H1 (cell line): ENCODE results near the gene ZNF304. TPM values are rescaled to one million over a fixed set of nuclear protein-coding genes. Genes with fewer than 3 reads are reported as not detected.

ENCODE experiments used
- ASH2L ChIP-seq: fragments of 200-600, 300-600 bp; sonication (generic); IDR thresholded peaks from one replicate; pipeline ENCODE4 v1.7.1; 2017; ENCODE audit warnings: low read length
- CEBPB ChIP-seq: IDR thresholded peaks from 2 replicates; pipeline ENCODE4 v1.6.1; 2012; ENCODE audit warnings: low read depth, low read length
- HDAC6 ChIP-seq: IDR thresholded peaks from one replicate; pipeline ENCODE4 v1.7.1; 2012; ENCODE audit warnings: low read depth, mild to moderate bottlenecking, inconsistent platforms, low read length, moderate library complexity
- MAX ChIP-seq: IDR thresholded peaks from 2 replicates; pipeline ENCODE4 v1.6.1; 2012; ENCODE audit warnings: inconsistent platforms
- polyA plus RNA-seq, 7 experiments: library from polyadenylated mRNA; depleted of rRNA in 3 of 7; stranded (reverse) in 5 of 7; unstranded in 2 of 7; fragments of >200 nt in 5 of 7; fragments of 200-250 nt in 2 of 7; gene quantifications; 1 replicate in 5 of 7; 2 replicates in 1 of 7; 4 replicates in 1 of 7; pipeline versions ENCODE4 v1.2.1 to v1.2.3, GENCODE V29; 2011 to 2013; ENCODE audit warnings: missing spikeins in 2 of 7, mixed read lengths in 2 of 7
- total RNA-seq: library from RNA; stranded (reverse); fragmentation: NEBNext Ultra II Directional; extraction: Animal tissue kit (Norgen Biotek cat#: 25700); gene quantifications from 2 replicates; pipeline ENCODE4 v1.2.1, GENCODE V29; 2021

The ZNF304 gene
- total and polyA plus RNA-seq, 2 of the 8 experiments (the other 6 are each of a cell fraction or from before 2014, with no cell fraction given): 4.3 to 10.5 TPM

GRCh38 chr19:57362419-57362818 lies 11.3 kb downstream of the ZNF304 start (continued):
- TF ChIP-seq ASH2L: no peak
- TF ChIP-seq CEBPB: no peak
- TF ChIP-seq HDAC6: no peak
- TF ChIP-seq MAX: no peak
